SU-DHL-6 (cell line): Measurements from ENCODE around the gene CCDC183.
"Not testable (repeated sequence)": the region's sequence is repeated elsewhere in the genome, so short reads cannot be mapped to it uniquely, and the experiment has no call there.

ENCODE experiments used
- H2AFZ ChIP-seq: fragments of 200-600 bp; sonication (generic); 2 replicates; pipeline ENCODE4 v1.6.1; 2014; ENCODE audit warnings: low read depth, mild to moderate bottlenecking, moderate library complexity, mixed read lengths, antibody characterized with exemption, low read length; ENCODE audit not compliant: severe bottlenecking
- H3F3A ChIP-seq: fragments of 200-600 bp; shearing (Covaris generic); 2 replicates; pipeline ENCODE4 v1.6.0; 2016; ENCODE audit warnings: antibody characterized with exemption, mild to moderate bottlenecking; ENCODE audit not compliant: insufficient read depth
- H3K27ac ChIP-seq: fragments of 200-600 bp; sonication (generic); 2 replicates; pipeline ENCODE4 v1.5.1; 2016; ENCODE audit warnings: low read depth, mild to moderate bottlenecking, low read length, moderate library complexity, mixed read lengths
- H3K27me3 ChIP-seq: fragments of 200-600 bp; sonication (generic), shearing (Covaris generic); 2 replicates; pipeline ENCODE4 v1.6.0; 2014; ENCODE audit warnings: mild to moderate bottlenecking, low read length
- H3K36me3 ChIP-seq: fragments of 200-600 bp; sonication (generic); 2 replicates; pipeline ENCODE4 v1.6.1; 2014; ENCODE audit warnings: mild to moderate bottlenecking, low read length, mixed read lengths
- H3K4me2 ChIP-seq: fragments of 300-600, 200-600 bp; shearing (Covaris generic), sonication (generic); 2 replicates; pipeline ENCODE4 v1.6.0; 2014; ENCODE audit warnings: low read length, low read depth, mild to moderate bottlenecking; ENCODE audit not compliant: poor library complexity, severe bottlenecking
- H3K4me3 ChIP-seq: fragments of 200-600 bp; sonication (generic); 2 replicates; pipeline ENCODE4 v1.5.1; 2014; ENCODE audit warnings: antibody characterized with exemption, low read length, mild to moderate bottlenecking, mixed read lengths; ENCODE audit not compliant: insufficient read depth, poor library complexity, severe bottlenecking
- H3K79me2 ChIP-seq: fragments of 200-600 bp; sonication (generic); 2 replicates; pipeline ENCODE4 v1.6.1; 2014; ENCODE audit warnings: mild to moderate bottlenecking, low read length, moderate library complexity; ENCODE audit not compliant: insufficient read depth
- H3K9ac ChIP-seq: fragments of 200-600 bp; sonication (generic); 2 replicates; pipeline ENCODE4 v1.7.0; 2014; ENCODE audit warnings: mild to moderate bottlenecking, low read length
- H3K9me2 ChIP-seq: fragments of 200-600 bp; sonication (generic); replicated peaks from 2 replicates; pipeline ENCODE4 v1.6.1; 2014; ENCODE audit warnings: low read length; ENCODE audit not compliant: insufficient read depth
- H3K9me3 ChIP-seq: fragments of 200-600 bp; sonication (generic); 2 replicates; pipeline ENCODE4 v1.6.1; 2014; ENCODE audit warnings: low read length, mixed read lengths; ENCODE audit not compliant: insufficient read depth
- H4K20me1 ChIP-seq: fragments of 200-600 bp; sonication (generic); 2 replicates; pipeline ENCODE4 v1.6.1; 2014; ENCODE audit warnings: low read depth, mild to moderate bottlenecking, antibody characterized with exemption, low read length, moderate library complexity, mixed read lengths
- CTCF ChIP-seq: fragments of 200-600 bp; sonication (generic); IDR thresholded peaks from one replicate; pipeline ENCODE4 v1.5.1; 2017; ENCODE audit warnings: antibody characterized with exemption, mild to moderate bottlenecking, low read length, moderate library complexity; ENCODE audit not compliant: insufficient read depth, poor library complexity, severe bottlenecking
- EZH2phosphoT487 ChIP-seq: fragments of 200-600 bp; sonication (generic), shearing (Covaris generic); conservative IDR thresholded peaks from 2 replicates; pipeline ENCODE4 v1.6.1; 2018; ENCODE audit warnings: mild to moderate bottlenecking, antibody characterized with exemption, low read length, moderate library complexity, mixed read lengths

Gene CCDC183

GRCh38 chr9:136840877-136841645, 44.9 kb downstream of the CCDC183 start:
- Histone ChIP-seq H3K27ac (no peak overlapping the region), H3K9ac (no peak overlapping the region), H3K27me3 (no peaks in the 10 kb centered on the region), H3K79me2 (no peaks in the 10 kb centered on the region), H2AFZ (no peak overlapping the region), H3K9me3 (no peaks in the 10 kb centered on the region), H4K20me1 (no peaks in the 10 kb centered on the region), H3K36me3 (no peaks in the 10 kb centered on the region), H3K9me2 (no peaks in the 10 kb centered on the region), H3K4me2 (no peak overlapping the region), H3F3A (no peaks in the 10 kb centered on the region; the same call in 1 of the 2 replicates), H3K4me3 (no peak overlapping the region)
- TF ChIP-seq CTCF: no peak
- TF ChIP-seq EZH2phosphoT487: no peak

GRCh38 chr9:136841646-136842379, 45.7 kb downstream of the CCDC183 start:
- H3K9me3 ChIP-seq, H3K4me3 ChIP-seq, H3K79me2 ChIP-seq, H3K9ac ChIP-seq, H3K27ac ChIP-seq, H3K9me2 ChIP-seq, H3F3A ChIP-seq, H4K20me1 ChIP-seq, H2AFZ ChIP-seq, H3K36me3 ChIP-seq, H3K27me3 ChIP-seq: not testable (repeated sequence)
- H3K4me2 ChIP-seq: peak overlapping the region; percentile 75

GRCh38 chr9:136842380-136842948, 46.3 kb downstream of the CCDC183 start, which contains the start of gene AJM1:
TSS of gene AJM1 (plus strand) at chr9:136842478. CDS start at chr9:136844415, 1,937 bp downstream.
- H2AFZ ChIP-seq, H3K36me3 ChIP-seq, H3K27me3 ChIP-seq, H3K79me2 ChIP-seq, H3F3A ChIP-seq, H3K9me3 ChIP-seq, H3K9me2 ChIP-seq, H4K20me1 ChIP-seq: not testable (repeated sequence)
- peak within 1 kb of the TSS; percentile 50; the same call in 1 of the 2 replicates for H3K27ac ChIP-seq
- H3K4me3 ChIP-seq: peak within 1 kb of the TSS; percentile 49
- H3K4me2 ChIP-seq: peak within 1 kb of the TSS; percentile 75
- H3K9ac ChIP-seq: peak within 1 kb of the TSS; percentile 52
- TF ChIP-seq CTCF: peak; percentile 74

- H3K4me3 ChIP-seq, H3K9me3 ChIP-seq, H3K36me3 ChIP-seq, H3F3A ChIP-seq, H2AFZ ChIP-seq, H3K79me2 ChIP-seq, H4K20me1 ChIP-seq, H3K27me3 ChIP-seq, H3K9me2 ChIP-seq: not testable (repeated sequence)
- peak overlapping the region; percentile 36 for H3K4me2 ChIP-seq
- H3K27ac ChIP-seq: peak overlapping the region; percentile 27; the same call in 1 of the 2 replicates
- H3K9ac ChIP-seq: peak overlapping the region; percentile 7; the same call in 1 of the 2 replicates
Observed at GRCh38 chr9:136843159-136843800, 47.1 kb downstream of the CCDC183 start.
